WTC11 (cell line): ENCODE results near the gene HRH3.

Experiments used
- CBFB ChIP-seq: sonication (generic); formaldehyde crosslinking; IDR thresholded peaks from 2 replicates; pipeline ENCODE4 v1.8.1; 2022; ENCODE audit warnings: mild to moderate bottlenecking, low read depth, missing genetic modification reagents
- FOXK1 ChIP-seq: sonication (generic); formaldehyde crosslinking; IDR thresholded peaks from 2 replicates; pipeline ENCODE4 v1.8.0; 2022; ENCODE audit warnings: mild to moderate bottlenecking, moderate library complexity, missing genetic modification reagents
- FOXP1 ChIP-seq: sonication (generic); formaldehyde crosslinking; IDR thresholded peaks from 2 replicates; pipeline ENCODE4 v1.8.0; 2022; ENCODE audit warnings: missing genetic modification reagents, mild to moderate bottlenecking, moderate library complexity, borderline replicate concordance
- JUN ChIP-seq: sonication (generic); formaldehyde crosslinking; IDR thresholded peaks from 2 replicates; pipeline ENCODE4 v1.8.0; 2023; ENCODE audit warnings: mild to moderate bottlenecking, missing genetic modification reagents
- SMAD4 ChIP-seq: sonication (generic); formaldehyde crosslinking; IDR thresholded peaks from 2 replicates; pipeline ENCODE4 v1.8.0; 2022; ENCODE audit warnings: mild to moderate bottlenecking, missing genetic modification reagents
- TEAD4 ChIP-seq: sonication (generic); formaldehyde crosslinking; IDR thresholded peaks from 2 replicates; pipeline ENCODE4 v1.8.0; 2022; ENCODE audit warnings: mild to moderate bottlenecking, missing genetic modification reagents
- ZNF416 ChIP-seq: fragments of 250-450 bp; sonication (Bioruptor Pico); IDR thresholded peaks from 2 replicates; pipeline ENCODE4 v1.9.0; 2021; ENCODE audit warnings: mild to moderate bottlenecking, inconsistent platforms
- TF ChIP-seq, protein P1 (sequence below): fragments of 200-600 bp; IDR thresholded peaks from 2 replicates; pipeline ENCODE4 v1.8.0; 2022; ENCODE audit warnings: antibody characterized with exemption
- TF ChIP-seq, protein P2 (sequence below): sonication (generic); formaldehyde crosslinking; IDR thresholded peaks from 2 replicates; pipeline ENCODE4 v1.8.1; 2022; ENCODE audit warnings: low read depth, missing genetic modification reagents, borderline replicate concordance
- TF ChIP-seq, protein P3 (sequence below): sonication (generic); formaldehyde crosslinking; conservative IDR thresholded peaks from 2 replicates; pipeline ENCODE4 v1.8.1; 2022; ENCODE audit warnings: mild to moderate bottlenecking, missing genetic modification reagents
- TF ChIP-seq, protein P4 (sequence below): sonication (generic); formaldehyde crosslinking; IDR thresholded peaks from 2 replicates; pipeline ENCODE4 v1.8.1; 2023; ENCODE audit warnings: mild to moderate bottlenecking, missing genetic modification reagents, moderate library complexity
- TF ChIP-seq, protein P5 (sequence below): sonication (generic); formaldehyde crosslinking; IDR thresholded peaks from 2 replicates; pipeline ENCODE4 v1.8.0; 2022; ENCODE audit warnings: missing genetic modification reagents
- TF ChIP-seq, protein P6 (sequence below): sonication (generic); formaldehyde crosslinking; IDR thresholded peaks from 2 replicates; pipeline ENCODE4 v1.8.1; 2023; ENCODE audit warnings: mild to moderate bottlenecking, missing genetic modification reagents, borderline replicate concordance
- TF ChIP-seq, protein P7 (sequence below): sonication (generic); formaldehyde crosslinking; IDR thresholded peaks from 2 replicates; pipeline ENCODE4 v1.8.0; 2022; ENCODE audit warnings: mild to moderate bottlenecking, missing genetic modification reagents

DNA sequence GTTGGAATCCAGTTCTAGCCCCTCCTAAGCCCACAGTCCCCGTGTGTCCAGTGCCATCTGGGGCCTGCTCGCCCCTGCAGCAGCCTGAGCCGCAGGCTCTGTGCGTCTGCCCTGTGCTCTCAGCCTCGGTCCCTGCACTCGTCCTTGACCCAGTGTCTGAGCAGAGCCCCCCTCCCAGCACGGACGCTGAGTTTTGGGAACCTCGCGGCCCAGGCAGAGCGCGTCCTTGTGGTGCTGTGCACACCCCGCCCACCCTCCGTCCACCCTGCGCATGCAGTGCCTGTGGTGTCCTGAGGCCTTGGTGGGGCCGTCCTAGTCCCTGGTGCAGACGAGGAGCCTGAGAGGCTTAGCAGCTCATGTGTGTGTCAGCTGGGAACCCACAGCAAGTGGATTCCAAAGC is 49.8 kb upstream of the HRH3 start:
- TF ChIP-seq, protein P1, sequence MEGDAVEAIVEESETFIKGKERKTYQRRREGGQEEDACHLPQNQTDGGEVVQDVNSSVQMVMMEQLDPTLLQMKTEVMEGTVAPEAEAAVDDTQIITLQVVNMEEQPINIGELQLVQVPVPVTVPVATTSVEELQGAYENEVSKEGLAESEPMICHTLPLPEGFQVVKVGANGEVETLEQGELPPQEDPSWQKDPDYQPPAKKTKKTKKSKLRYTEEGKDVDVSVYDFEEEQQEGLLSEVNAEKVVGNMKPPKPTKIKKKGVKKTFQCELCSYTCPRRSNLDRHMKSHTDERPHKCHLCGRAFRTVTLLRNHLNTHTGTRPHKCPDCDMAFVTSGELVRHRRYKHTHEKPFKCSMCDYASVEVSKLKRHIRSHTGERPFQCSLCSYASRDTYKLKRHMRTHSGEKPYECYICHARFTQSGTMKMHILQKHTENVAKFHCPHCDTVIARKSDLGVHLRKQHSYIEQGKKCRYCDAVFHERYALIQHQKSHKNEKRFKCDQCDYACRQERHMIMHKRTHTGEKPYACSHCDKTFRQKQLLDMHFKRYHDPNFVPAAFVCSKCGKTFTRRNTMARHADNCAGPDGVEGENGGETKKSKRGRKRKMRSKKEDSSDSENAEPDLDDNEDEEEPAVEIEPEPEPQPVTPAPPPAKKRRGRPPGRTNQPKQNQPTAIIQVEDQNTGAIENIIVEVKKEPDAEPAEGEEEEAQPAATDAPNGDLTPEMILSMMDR, result no peak
- TF ChIP-seq CBFB (CRISPR knock-in tag) (no peak), SMAD4 (CRISPR knock-in tag) (no peak), FOXP1 (CRISPR knock-in tag) (no peak), FOXK1 (CRISPR knock-in tag) (no peak), ZNF416 (CRISPR knock-in tag) (no peak), JUN (no peak), TEAD4 (no peak)
- TF ChIP-seq, protein P2, sequence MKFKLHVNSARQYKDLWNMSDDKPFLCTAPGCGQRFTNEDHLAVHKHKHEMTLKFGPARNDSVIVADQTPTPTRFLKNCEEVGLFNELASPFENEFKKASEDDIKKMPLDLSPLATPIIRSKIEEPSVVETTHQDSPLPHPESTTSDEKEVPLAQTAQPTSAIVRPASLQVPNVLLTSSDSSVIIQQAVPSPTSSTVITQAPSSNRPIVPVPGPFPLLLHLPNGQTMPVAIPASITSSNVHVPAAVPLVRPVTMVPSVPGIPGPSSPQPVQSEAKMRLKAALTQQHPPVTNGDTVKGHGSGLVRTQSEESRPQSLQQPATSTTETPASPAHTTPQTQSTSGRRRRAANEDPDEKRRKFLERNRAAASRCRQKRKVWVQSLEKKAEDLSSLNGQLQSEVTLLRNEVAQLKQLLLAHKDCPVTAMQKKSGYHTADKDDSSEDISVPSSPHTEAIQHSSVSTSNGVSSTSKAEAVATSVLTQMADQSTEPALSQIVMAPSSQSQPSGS (CRISPR knock-in tag), result no peak
- TF ChIP-seq, protein P3, sequence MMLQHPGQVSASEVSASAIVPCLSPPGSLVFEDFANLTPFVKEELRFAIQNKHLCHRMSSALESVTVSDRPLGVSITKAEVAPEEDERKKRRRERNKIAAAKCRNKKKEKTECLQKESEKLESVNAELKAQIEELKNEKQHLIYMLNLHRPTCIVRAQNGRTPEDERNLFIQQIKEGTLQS (CRISPR knock-in tag), result no peak
- TF ChIP-seq, protein P4, sequence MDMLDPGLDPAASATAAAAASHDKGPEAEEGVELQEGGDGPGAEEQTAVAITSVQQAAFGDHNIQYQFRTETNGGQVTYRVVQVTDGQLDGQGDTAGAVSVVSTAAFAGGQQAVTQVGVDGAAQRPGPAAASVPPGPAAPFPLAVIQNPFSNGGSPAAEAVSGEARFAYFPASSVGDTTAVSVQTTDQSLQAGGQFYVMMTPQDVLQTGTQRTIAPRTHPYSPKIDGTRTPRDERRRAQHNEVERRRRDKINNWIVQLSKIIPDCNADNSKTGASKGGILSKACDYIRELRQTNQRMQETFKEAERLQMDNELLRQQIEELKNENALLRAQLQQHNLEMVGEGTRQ (CRISPR knock-in tag), result no peak
- TF ChIP-seq, protein P5, sequence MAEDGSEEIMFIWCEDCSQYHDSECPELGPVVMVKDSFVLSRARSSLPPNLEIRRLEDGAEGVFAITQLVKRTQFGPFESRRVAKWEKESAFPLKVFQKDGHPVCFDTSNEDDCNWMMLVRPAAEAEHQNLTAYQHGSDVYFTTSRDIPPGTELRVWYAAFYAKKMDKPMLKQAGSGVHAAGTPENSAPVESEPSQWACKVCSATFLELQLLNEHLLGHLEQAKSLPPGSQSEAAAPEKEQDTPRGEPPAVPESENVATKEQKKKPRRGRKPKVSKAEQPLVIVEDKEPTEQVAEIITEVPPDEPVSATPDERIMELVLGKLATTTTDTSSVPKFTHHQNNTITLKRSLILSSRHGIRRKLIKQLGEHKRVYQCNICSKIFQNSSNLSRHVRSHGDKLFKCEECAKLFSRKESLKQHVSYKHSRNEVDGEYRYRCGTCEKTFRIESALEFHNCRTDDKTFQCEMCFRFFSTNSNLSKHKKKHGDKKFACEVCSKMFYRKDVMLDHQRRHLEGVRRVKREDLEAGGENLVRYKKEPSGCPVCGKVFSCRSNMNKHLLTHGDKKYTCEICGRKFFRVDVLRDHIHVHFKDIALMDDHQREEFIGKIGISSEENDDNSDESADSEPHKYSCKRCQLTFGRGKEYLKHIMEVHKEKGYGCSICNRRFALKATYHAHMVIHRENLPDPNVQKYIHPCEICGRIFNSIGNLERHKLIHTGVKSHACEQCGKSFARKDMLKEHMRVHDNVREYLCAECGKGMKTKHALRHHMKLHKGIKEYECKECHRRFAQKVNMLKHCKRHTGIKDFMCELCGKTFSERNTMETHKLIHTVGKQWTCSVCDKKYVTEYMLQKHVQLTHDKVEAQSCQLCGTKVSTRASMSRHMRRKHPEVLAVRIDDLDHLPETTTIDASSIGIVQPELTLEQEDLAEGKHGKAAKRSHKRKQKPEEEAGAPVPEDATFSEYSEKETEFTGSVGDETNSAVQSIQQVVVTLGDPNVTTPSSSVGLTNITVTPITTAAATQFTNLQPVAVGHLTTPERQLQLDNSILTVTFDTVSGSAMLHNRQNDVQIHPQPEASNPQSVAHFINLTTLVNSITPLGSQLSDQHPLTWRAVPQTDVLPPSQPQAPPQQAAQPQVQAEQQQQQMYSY (CRISPR knock-in tag), result no peak
- TF ChIP-seq, protein P6, sequence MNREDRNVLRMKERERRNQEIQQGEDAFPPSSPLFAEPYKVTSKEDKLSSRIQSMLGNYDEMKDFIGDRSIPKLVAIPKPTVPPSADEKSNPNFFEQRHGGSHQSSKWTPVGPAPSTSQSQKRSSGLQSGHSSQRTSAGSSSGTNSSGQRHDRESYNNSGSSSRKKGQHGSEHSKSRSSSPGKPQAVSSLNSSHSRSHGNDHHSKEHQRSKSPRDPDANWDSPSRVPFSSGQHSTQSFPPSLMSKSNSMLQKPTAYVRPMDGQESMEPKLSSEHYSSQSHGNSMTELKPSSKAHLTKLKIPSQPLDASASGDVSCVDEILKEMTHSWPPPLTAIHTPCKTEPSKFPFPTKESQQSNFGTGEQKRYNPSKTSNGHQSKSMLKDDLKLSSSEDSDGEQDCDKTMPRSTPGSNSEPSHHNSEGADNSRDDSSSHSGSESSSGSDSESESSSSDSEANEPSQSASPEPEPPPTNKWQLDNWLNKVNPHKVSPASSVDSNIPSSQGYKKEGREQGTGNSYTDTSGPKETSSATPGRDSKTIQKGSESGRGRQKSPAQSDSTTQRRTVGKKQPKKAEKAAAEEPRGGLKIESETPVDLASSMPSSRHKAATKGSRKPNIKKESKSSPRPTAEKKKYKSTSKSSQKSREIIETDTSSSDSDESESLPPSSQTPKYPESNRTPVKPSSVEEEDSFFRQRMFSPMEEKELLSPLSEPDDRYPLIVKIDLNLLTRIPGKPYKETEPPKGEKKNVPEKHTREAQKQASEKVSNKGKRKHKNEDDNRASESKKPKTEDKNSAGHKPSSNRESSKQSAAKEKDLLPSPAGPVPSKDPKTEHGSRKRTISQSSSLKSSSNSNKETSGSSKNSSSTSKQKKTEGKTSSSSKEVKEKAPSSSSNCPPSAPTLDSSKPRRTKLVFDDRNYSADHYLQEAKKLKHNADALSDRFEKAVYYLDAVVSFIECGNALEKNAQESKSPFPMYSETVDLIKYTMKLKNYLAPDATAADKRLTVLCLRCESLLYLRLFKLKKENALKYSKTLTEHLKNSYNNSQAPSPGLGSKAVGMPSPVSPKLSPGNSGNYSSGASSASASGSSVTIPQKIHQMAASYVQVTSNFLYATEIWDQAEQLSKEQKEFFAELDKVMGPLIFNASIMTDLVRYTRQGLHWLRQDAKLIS (CRISPR knock-in tag), result no peak
- TF ChIP-seq, protein P7, sequence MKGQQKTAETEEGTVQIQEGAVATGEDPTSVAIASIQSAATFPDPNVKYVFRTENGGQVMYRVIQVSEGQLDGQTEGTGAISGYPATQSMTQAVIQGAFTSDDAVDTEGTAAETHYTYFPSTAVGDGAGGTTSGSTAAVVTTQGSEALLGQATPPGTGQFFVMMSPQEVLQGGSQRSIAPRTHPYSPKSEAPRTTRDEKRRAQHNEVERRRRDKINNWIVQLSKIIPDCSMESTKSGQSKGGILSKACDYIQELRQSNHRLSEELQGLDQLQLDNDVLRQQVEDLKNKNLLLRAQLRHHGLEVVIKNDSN, result no peak
